SIG-M5 treated with dmso at 0.1 percent for 504 hours (cell line): Measurements from ENCODE around the gene PLA2G7.

ENCODE experiments used
- DNase-seq: peaks from one replicate; lab custom pipeline; 2025; ENCODE audit not compliant: unreplicated experiment; lab: John Stamatoyannopoulos, UW

The PLA2G7 gene

GRCh38 chr6:46690141-46690755 lies 44.9 kb downstream of the PLA2G7 start:
- no peak for DNase-seq

- DNase-seq, result no peak
These were observed 45.5 kb downstream of the PLA2G7 start for GRCh38 chr6:46689657-46690056.

GRCh38 chr6:46688966-46689335 lies 46.2 kb downstream of the PLA2G7 start:
- DNase-seq, result no peak

GRCh38 chr6:46688117-46688965 lies 46.8 kb downstream of the PLA2G7 start:
- no peak for DNase-seq

GRCh38 chr6:46687619-46688097 lies 47.5 kb downstream of the PLA2G7 start, which contains the start of gene TDRD6:
Gene TDRD6, plus strand, starts transcription at chr6:46687885. Its CDS starts 244 bp downstream, at chr6:46688129.
- DNase-seq, result no peak

GRCh38 chr6:46684771-46685170 lies 50.4 kb downstream of the PLA2G7 start:
- no peak for DNase-seq

- no peak for DNase-seq
These were observed 57.9 kb downstream of the PLA2G7 start for GRCh38 chr6:46677314-46677654.

GRCh38 chr6:46676604-46677313 lies 58.4 kb downstream of the PLA2G7 start:
- no peak for DNase-seq

GRCh38 chr6:46674410-46674809 lies 60.8 kb downstream of the PLA2G7 start:
- DNase-seq, result no peak

- DNase-seq, result no peak
These were observed 67.8 kb downstream of the PLA2G7 start for GRCh38 chr6:46667377-46667776.

GRCh38 chr6:46661483-46661882 lies 73.7 kb downstream of the PLA2G7 start:
- no peak for DNase-seq

- DNase-seq, result no peak
These were observed 77.5 kb downstream of the PLA2G7 start for GRCh38 chr6:46657642-46658041.

- no peak for DNase-seq
These were observed 79.4 kb downstream of the PLA2G7 start for GRCh38 chr6:46655803-46656202.
